GM10266 (cell line): Measurements from ENCODE around the gene KLHL41.
"Not testable (repeated sequence)": the region's sequence is repeated elsewhere in the genome, so short reads cannot be mapped to it uniquely, and the experiment has no call there.

ENCODE experiments used
- DNase-seq: peaks from one replicate; pipeline ENCODE4 v3.0.0; 2012; ENCODE audit errors: extremely low spot score
- CTCF ChIP-seq: IDR thresholded peaks from 2 replicates; pipeline ENCODE4 v1.5.1; 2012; ENCODE audit warnings: mild to moderate bottlenecking, low read depth; ENCODE audit not compliant: control insufficient read depth, insufficient read depth; ENCODE audit errors: missing control alignments

The KLHL41 gene

GRCh38 chr2:169571571-169571970 lies 62.1 kb downstream of the KLHL41 start:
- TF ChIP-seq CTCF = no peak
- no peak for DNase-seq

GRCh38 chr2:169572189-169572588 lies 62.7 kb downstream of the KLHL41 start:
- no peak for DNase-seq
- no peak for TF ChIP-seq CTCF

- no peak for DNase-seq
- TF ChIP-seq CTCF = no peak
Observed at GRCh38 chr2:169572821-169573159, 63.3 kb downstream of the KLHL41 start.

GRCh38 chr2:169573160-169573973 lies 63.9 kb downstream of the KLHL41 start, which contains the start of gene FASTKD1:
TSS of gene FASTKD1 (minus strand) at chr2:169573865. CDS start at chr2:169572029, 1,836 bp downstream.
- no peak for TF ChIP-seq CTCF
- peak; percentile 92 for DNase-seq

GRCh38 chr2:169573974-169574299 lies 64.4 kb downstream of the KLHL41 start:
- TF ChIP-seq CTCF = no peak
- DNase-seq = peak; percentile 21

- not testable (repeated sequence) for DNase-seq
Observed at GRCh38 chr2:169574539-169574938, 65.0 kb downstream of the KLHL41 start.

- not testable (repeated sequence) for DNase-seq
Observed at GRCh38 chr2:169575264-169575663, 65.8 kb downstream of the KLHL41 start.
